Stimulated activated naive CD8-positive, alpha-beta T cell treated with anti-CD3 and anti-CD28 coated beads, Interleukin-15, Interleukin-2, amounts not matched to agents 100 ng/mL and 50 ng/mL, for 24 hours (primary cell): ENCODE data around the gene TCF12.

Source experiments
- H3K27ac Mint-ChIP-seq: one replicate; pipeline ENCODE4 v1.8.0; 2021; ENCODE audit warnings: mild to moderate bottlenecking, mixed read lengths
- H3K27me3 Mint-ChIP-seq: one replicate; pipeline ENCODE4 v1.8.0; 2021; ENCODE audit warnings: mixed read lengths
- H3K36me3 Mint-ChIP-seq: one replicate; pipeline ENCODE4 v1.8.0; 2021; ENCODE audit warnings: low read depth, mixed read lengths
- H3K4me1 Mint-ChIP-seq: one replicate; pipeline ENCODE4 v1.8.0; 2021; ENCODE audit warnings: low read depth, mixed read lengths
- H3K4me3 Mint-ChIP-seq: one replicate; pipeline ENCODE4 v1.8.0; 2021; ENCODE audit warnings: mild to moderate bottlenecking, mixed read lengths
- H3K9me3 Mint-ChIP-seq: one replicate; pipeline ENCODE4 v1.8.0; 2021; ENCODE audit warnings: mixed read lengths

The TCF12 gene

DNA sequence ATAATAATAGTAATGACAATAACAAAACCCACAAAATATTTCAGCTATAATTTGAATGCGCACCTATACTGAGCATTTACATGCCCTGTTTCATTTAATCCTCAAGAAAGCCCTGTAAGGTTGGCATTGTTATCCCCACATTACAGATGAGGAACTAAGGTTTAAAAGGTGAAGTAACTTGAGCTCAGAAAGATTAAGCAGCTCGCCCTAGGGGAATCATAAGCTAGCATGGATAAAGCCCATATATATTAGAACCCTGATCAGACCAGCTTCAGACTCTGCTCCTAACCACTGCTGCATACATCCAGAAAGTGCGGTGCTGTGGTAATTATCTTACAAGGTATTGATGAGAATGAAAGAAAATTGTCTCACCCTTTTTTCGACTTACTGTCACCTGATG, 316.7 kb downstream of the TCF12 start:
- Mint-ChIP-seq H3K27ac (no peak overlapping the region), H3K4me3 (no peak overlapping the region)

DNA sequence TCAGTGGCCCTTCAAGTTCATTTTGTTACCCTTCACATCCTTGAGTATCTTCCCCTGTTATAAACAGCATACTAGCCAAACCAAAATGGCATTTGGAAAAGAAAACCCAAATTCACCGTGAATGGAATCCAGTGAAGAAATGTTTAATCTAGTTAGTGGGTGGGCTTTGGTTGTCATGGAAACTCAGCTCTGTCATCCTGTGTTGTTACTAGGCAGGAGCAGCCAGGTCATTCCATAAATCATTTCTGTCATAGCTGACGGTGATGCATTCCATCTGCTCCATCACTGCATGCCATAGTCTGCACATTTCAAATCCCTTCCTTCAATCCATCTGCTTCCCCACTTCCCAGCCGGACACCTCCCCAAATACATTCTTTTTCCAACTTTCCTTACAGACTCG, 317.4 kb downstream of the TCF12 start:
- no peaks in the 10 kb centered on the region for H3K4me1 Mint-ChIP-seq
- no peaks in the 10 kb centered on the region for H3K27me3 Mint-ChIP-seq
- H3K9me3 Mint-ChIP-seq = no peaks in the 10 kb centered on the region
- no peak overlapping the region for H3K4me3 Mint-ChIP-seq
- peaks cover 62% of the 10 kb centered on the region for H3K36me3 Mint-ChIP-seq
- no peak overlapping the region for H3K27ac Mint-ChIP-seq

More for the DNA sequence above, 316.7 kb downstream of the TCF12 start:
- H3K4me1 Mint-ChIP-seq = no peaks in the 10 kb centered on the region
- peaks cover 61% of the 10 kb centered on the region for H3K36me3 Mint-ChIP-seq
- H3K27me3 Mint-ChIP-seq = no peaks in the 10 kb centered on the region
- H3K9me3 Mint-ChIP-seq = no peaks in the 10 kb centered on the region

DNA sequence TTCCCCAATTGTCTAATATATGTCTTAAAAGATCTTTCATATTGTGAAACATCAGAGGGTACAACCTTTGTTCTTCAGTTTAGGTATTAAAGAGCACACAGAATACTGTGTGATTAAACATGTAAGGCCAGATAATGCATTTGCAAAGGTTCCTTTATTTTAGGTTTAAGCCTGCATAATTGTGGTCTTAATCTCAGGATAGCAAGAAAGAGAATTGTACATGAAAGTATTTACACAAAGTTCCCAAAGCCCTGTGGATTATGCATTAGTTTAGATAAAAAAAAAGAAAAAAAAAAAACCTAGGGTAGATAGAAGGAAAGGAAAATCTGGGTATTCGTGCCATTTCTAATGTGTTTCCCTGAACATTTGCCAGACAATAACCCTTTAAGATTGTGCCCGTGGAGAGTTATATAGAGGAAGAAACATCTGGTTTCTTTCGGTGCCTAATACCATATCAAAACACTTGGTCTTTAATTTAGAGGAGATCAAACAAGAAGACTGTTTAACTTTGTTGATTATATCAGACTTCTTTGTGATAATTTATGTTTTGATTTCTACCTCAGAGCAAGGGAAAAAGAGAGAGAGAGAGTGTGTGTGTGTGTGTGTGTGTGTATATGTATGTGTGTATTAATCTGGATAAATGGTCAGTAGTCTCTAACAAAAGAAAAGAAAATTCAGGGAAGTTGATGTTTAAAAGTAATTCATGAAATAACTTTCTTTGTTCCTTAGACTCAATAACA, 318.3 kb downstream of the TCF12 start:
- Mint-ChIP-seq H3K36me3 (peaks cover 67% of the 10 kb centered on the region), H3K4me3 (no peak overlapping the region), H3K27me3 (no peaks in the 10 kb centered on the region), H3K9me3 (no peaks in the 10 kb centered on the region), H3K27ac (no peak overlapping the region), H3K4me1 (no peaks in the 10 kb centered on the region)

DNA sequence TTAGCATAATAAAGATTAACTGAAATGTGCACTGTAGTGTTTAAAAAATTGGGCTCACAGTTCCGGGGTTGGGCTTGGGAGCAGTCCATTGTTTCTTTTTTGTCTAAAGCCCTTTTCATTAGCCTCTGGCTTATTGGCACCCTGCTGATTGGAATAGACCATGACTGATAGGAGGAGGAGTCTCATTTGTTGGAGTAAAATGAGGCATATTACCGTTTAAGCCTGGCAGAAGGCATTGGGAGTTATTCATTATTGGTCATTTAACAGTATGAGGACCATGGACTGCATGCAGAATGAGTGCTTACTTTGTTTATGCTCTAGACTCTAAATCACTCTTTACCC, 318.8 kb downstream of the TCF12 start:
- no peaks in the 10 kb centered on the region for H3K27me3 Mint-ChIP-seq
- peaks cover 65% of the 10 kb centered on the region for H3K36me3 Mint-ChIP-seq
- no peak overlapping the region for H3K27ac Mint-ChIP-seq
- no peak overlapping the region for H3K4me3 Mint-ChIP-seq
- no peaks in the 10 kb centered on the region for H3K4me1 Mint-ChIP-seq
- no peaks in the 10 kb centered on the region for H3K9me3 Mint-ChIP-seq

DNA sequence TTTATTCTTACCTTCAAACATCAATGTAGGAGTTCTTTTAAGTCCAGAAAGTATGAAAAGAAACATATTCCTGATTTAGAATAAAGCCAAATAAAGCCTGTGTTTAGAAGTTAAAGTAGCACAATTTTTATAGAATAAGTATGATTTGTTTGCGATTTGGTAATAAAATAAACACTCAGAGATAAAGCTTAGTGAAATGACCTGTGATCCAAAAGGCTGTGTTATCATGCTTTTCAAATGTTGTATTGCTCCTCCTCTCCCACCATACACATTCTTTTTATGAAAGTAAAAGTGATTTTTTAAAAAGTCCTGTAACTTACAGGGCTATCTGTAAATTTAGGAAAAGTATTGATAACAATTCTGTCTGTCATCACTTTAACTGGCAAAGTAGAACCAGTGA, 319.2 kb downstream of the TCF12 start:
- Mint-ChIP-seq H3K27me3 (no peaks in the 10 kb centered on the region), H3K4me3 (no peak overlapping the region), H3K4me1 (no peaks in the 10 kb centered on the region), H3K9me3 (no peaks in the 10 kb centered on the region), H3K36me3 (peaks cover 61% of the 10 kb centered on the region), H3K27ac (no peak overlapping the region)

DNA sequence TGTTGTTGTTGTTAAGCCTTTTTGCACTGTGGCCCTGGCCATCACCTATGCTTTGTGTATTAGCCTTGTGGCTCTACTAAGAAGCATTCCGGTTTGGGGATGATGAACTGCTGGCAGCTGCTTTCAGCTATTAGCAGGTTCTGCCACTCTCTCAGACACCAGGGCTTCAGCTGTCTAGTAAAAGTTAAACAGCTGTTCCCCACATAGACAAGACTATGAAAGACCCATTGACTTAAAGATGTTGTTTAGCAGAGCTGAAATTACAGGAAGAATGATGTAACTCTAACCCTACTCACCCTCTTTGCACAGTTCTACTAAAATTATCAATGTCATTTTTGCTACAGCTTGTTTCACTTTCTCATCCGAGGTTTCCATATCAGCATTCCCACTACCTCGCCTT, 326.7 kb downstream of the TCF12 start:
- no peaks in the 10 kb centered on the region for H3K9me3 Mint-ChIP-seq
- no peak overlapping the region for H3K27ac Mint-ChIP-seq
- peaks cover 47% of the 10 kb centered on the region for H3K36me3 Mint-ChIP-seq
- no peaks in the 10 kb centered on the region for H3K27me3 Mint-ChIP-seq
- no peak overlapping the region for H3K4me3 Mint-ChIP-seq
- no peaks in the 10 kb centered on the region for H3K4me1 Mint-ChIP-seq

DNA sequence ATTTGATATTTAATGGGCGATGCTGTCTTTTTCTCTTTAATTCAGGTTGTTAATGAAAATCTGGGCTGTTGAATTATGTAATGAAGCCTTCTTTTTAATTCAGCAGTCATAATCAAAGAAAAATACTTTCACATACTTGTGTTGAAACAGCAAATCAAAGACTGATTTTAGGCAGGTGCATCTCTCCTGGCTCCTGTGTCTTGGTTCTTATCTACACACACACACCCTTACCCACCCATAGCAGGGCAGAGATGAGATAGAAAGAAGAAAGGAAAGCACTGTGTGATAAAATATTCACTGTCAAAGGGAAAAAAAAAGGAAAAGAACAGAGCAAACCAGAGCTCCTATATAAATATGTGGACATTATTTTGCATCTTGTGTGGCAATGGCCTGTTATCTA, 327.3 kb downstream of the TCF12 start:
- H3K27ac Mint-ChIP-seq = no peak overlapping the region
- H3K9me3 Mint-ChIP-seq = no peaks in the 10 kb centered on the region
- H3K36me3 Mint-ChIP-seq = peaks cover 47% of the 10 kb centered on the region
- no peaks in the 10 kb centered on the region for H3K4me1 Mint-ChIP-seq
- H3K4me3 Mint-ChIP-seq = no peak overlapping the region
- no peaks in the 10 kb centered on the region for H3K27me3 Mint-ChIP-seq

DNA sequence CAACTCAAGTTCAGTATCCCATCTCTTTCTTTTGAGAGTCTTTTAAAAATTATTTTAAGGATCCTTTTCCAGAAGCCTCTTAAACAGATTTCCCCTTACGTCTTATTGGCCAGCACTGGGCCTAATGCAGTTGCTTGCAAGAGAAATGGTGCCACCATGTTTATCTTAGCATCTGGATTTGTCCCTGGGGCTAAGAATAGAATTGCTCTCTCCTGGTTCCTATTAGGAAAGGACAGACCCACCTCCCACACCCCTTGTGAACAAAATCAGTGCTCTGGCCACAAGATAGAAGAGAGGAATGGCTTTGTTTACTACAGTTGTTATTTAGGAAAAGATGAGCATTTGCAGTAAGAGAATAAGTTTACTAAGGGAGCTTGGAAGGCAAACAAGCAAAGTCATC, 329.6 kb downstream of the TCF12 start:
- Mint-ChIP-seq H3K27ac (no peak overlapping the region), H3K4me3 (no peak overlapping the region), H3K27me3 (no peaks in the 10 kb centered on the region), H3K36me3 (peaks cover 52% of the 10 kb centered on the region), H3K4me1 (no peaks in the 10 kb centered on the region), H3K9me3 (no peaks in the 10 kb centered on the region)

DNA sequence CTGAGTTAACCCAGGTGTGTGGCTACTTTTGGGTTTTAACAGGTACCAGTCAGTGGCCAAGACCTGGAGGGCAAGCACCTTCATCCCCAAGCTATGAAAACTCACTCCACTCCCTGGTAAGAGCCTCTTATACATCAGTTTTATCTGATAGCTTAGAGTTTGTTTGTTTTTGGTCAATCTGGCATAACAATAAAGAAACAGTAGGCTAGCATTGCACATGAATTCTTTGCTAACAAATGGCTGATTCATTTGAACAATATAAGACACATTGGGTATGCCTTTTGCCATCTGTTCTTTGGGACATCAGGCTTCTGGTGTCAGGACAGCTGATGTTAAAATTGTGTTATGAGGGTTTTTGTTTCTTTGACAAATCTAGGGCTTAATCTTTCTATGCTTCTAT, 332.9 kb downstream of the TCF12 start:
- peaks cover 43% of the 10 kb centered on the region for H3K36me3 Mint-ChIP-seq

DNA sequence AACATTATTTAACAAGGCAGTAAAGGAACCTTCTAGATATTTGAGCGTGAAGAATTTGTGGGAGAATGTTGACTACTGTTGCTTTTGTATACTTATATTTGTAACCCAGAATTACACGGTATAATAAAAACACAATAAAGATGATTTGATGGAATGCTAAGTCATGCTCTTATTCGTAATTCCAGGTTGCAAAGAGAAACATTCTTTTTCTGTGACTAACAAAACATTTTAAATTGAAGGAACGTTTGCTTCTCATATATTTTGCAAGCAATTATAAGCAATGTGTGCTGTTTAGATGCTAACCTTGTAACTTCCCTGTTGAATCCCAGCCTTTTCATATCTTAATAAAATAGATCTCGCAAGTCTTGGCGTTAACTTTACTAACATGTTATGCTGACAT, 333.5 kb downstream of the TCF12 start:
- H3K9me3 Mint-ChIP-seq = no peaks in the 10 kb centered on the region
- H3K27ac Mint-ChIP-seq = no peak overlapping the region
- H3K4me1 Mint-ChIP-seq = no peaks in the 10 kb centered on the region
- peaks cover 38% of the 10 kb centered on the region for H3K36me3 Mint-ChIP-seq
- H3K4me3 Mint-ChIP-seq = no peak overlapping the region
- no peaks in the 10 kb centered on the region for H3K27me3 Mint-ChIP-seq

More for the DNA sequence above, 332.9 kb downstream of the TCF12 start:
- H3K27ac Mint-ChIP-seq = no peak overlapping the region
- H3K4me1 Mint-ChIP-seq = no peaks in the 10 kb centered on the region
- H3K4me3 Mint-ChIP-seq = no peak overlapping the region
- H3K27me3 Mint-ChIP-seq = no peaks in the 10 kb centered on the region
- no peaks in the 10 kb centered on the region for H3K9me3 Mint-ChIP-seq

DNA sequence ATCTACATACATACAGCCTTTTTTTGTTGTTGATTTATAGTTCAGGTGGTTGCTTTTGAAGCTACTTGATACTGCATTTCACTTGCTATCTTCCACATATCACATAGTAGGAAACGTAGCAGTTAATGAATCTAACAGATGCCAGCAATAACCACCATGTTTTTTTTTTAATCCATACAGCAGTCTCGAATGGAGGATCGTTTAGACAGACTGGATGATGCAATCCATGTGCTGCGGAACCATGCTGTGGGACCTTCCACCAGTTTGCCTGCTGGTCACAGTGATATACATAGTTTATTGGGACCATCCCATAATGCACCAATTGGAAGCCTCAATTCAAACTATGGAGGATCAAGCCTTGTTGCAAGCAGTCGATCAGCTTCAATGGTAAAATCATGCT, 334.6 kb downstream of the TCF12 start:
- Mint-ChIP-seq H3K36me3 (peaks cover 33% of the 10 kb centered on the region), H3K9me3 (no peaks in the 10 kb centered on the region), H3K4me3 (no peak overlapping the region), H3K27me3 (no peaks in the 10 kb centered on the region), H3K4me1 (no peaks in the 10 kb centered on the region), H3K27ac (no peak overlapping the region)

DNA sequence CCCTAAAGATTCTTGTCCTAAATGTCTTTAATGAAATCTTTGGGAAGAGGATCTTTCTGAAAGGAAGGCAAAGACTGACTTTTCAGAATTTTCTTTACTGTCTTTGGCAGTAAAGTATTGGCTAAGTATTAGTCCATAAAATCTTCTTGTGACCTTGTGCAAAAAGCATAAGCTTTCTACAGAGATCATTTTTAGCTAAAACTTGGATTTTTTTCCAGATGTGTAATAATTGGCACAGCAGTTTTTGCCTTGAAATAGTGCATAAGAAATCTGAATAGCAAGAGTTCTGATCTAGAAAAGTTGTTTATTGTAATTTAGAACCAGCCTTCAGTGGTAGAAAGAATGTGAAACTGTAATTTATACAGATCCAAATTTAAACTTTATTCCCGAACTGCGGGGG, 335.1 kb downstream of the TCF12 start:
- no peaks in the 10 kb centered on the region for H3K9me3 Mint-ChIP-seq
- H3K36me3 Mint-ChIP-seq = peaks cover 33% of the 10 kb centered on the region
- H3K27me3 Mint-ChIP-seq = no peaks in the 10 kb centered on the region

DNA sequence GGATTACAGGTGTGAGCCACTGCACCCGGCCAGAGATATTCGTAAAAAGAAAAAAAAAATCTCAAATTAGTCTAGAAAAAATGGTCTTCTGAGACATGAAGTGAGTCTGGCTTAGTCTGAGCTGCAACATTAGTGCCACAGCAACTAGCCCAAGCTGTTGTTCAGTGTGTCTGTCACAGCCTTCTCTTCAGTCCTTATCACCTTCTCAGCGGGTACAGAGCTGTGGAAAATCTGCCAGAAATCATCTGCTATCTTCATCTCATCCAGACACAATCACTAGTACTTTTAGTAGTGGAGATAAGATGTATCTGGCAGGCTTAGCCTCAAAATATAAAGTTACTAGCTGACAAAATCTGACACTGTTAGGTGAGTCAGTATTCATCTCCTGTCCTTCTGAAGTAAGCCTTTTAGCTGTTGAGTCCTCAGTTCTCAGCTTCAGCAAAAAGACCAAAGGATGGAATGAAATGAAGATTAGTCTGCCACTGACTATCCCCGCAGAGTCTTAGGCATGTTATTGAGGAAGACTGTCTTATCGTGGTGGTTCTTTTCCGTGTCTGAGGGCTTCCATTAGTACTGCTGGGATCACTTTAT, 337.4 kb downstream of the TCF12 start:
- Mint-ChIP-seq H3K27me3 (no peaks in the 10 kb centered on the region), H3K9me3 (no peaks in the 10 kb centered on the region), H3K4me1 (no peaks in the 10 kb centered on the region), H3K27ac (no peak overlapping the region), H3K4me3 (no peak overlapping the region), H3K36me3 (peaks cover 33% of the 10 kb centered on the region)

More for the DNA sequence above, 335.1 kb downstream of the TCF12 start:
- Mint-ChIP-seq H3K4me3 (no peak overlapping the region), H3K4me1 (no peaks in the 10 kb centered on the region), H3K27ac (no peak overlapping the region)

DNA sequence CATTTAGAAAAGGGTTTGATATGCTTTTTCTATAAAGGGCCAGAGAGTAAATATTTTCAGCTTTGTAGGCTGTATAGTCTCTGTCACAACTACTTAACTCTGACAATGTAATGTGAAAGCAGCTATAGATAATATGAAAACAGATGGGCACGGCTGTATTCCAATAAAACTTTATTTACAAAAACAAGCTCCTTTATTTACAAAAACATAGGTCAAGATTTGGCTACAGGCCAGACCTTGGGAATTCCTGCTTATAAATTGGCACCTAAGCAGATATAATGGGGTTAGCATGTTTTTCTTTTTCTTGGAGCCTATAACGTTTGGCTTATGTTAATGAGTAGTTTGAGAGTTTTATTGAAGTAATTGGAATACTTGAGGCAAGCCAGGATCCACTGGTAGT, 338.5 kb downstream of the TCF12 start:
- no peak overlapping the region for H3K4me3 Mint-ChIP-seq
- no peaks in the 10 kb centered on the region for H3K9me3 Mint-ChIP-seq
- H3K4me1 Mint-ChIP-seq = no peaks in the 10 kb centered on the region
- H3K36me3 Mint-ChIP-seq = peaks cover 34% of the 10 kb centered on the region
- no peak overlapping the region for H3K27ac Mint-ChIP-seq
- no peaks in the 10 kb centered on the region for H3K27me3 Mint-ChIP-seq

DNA sequence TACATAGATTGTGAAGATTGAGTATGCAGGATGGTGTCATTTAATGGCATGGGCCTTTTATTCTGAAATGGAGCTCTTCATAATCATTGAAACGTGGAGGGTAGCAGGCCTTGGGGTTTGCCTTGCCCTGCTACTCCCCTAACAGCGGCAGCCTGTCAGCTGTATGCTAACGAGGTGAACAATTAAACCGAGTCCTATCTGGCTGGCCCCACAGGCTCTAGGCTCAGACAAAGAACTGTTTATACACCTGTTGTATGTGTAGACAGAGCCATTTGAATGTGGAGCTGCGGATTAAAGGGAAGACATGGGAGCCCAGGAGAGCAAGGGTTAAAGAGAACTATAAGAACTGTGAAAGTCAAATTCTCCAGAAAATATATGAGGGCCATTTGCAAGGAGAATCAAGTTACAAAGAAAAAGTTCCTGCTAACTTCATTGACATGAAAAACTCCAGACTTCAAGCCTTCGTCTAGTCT, 341.2 kb downstream of the TCF12 start:
- Mint-ChIP-seq H3K4me3 (no peak overlapping the region), H3K36me3 (peaks cover 39% of the 10 kb centered on the region), H3K27me3 (no peaks in the 10 kb centered on the region), H3K4me1 (no peaks in the 10 kb centered on the region), H3K27ac (no peak overlapping the region), H3K9me3 (no peaks in the 10 kb centered on the region)

DNA sequence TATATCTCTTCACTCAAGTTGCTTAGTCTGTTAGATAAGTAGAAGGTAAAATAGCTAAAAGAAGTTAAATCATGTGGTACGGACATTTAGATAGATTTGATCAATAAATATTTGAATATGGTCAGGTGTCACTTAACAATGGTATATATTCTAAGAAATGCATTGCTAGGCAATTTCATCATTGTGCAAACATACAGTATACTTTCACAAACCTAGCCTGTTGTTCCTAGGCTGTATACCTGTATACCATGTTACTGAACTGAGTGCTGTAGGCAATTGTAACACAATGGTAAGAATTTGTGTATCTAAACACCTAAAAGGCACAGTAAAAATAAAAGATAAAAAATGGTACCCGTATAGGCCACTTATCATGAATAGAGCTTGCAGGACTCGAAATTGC, 345.1 kb downstream of the TCF12 start:
- Mint-ChIP-seq H3K4me1 (no peaks in the 10 kb centered on the region), H3K9me3 (no peaks in the 10 kb centered on the region), H3K27me3 (no peaks in the 10 kb centered on the region), H3K27ac (no peak overlapping the region), H3K4me3 (no peak overlapping the region), H3K36me3 (peaks cover 37% of the 10 kb centered on the region)
